GM21526 (cell line): ENCODE results near the gene SLC38A10.
"Not testable (repeated sequence)": the region's sequence is repeated elsewhere in the genome, so short reads cannot be mapped to it uniquely, and the experiment has no call there.

ENCODE experiments used
- ATAC-seq: cut with Tn5 transposase; IDR thresholded peaks from one replicate; pipeline ENCODE4 v1.9.1; 2021; ENCODE audit warnings: moderate library complexity; ENCODE audit not compliant: unreplicated experiment, low FRiP score

SLC38A10 gene

GRCh38 chr17:81232616-81233241, 62.4 kb downstream of the SLC38A10 start:
- no peak for ATAC-seq

GRCh38 chr17:81231766-81232581, 63.1 kb downstream of the SLC38A10 start:
- no peak for ATAC-seq

GRCh38 chr17:81231121-81231645, 63.9 kb downstream of the SLC38A10 start:
- ATAC-seq = no peak

GRCh38 chr17:81230043-81230820, 64.9 kb downstream of the SLC38A10 start:
- no peak for ATAC-seq

- no peak for ATAC-seq
Measured at GRCh38 chr17:81229666-81229920, 65.5 kb downstream of the SLC38A10 start.

- no peak for ATAC-seq
Measured at GRCh38 chr17:81228834-81229665, 66.1 kb downstream of the SLC38A10 start.

- no peak for ATAC-seq
Measured at GRCh38 chr17:81228420-81228819, 66.7 kb downstream of the SLC38A10 start.

GRCh38 chr17:81227630-81228029, 67.5 kb downstream of the SLC38A10 start:
- ATAC-seq = not testable (repeated sequence)

- no peak for ATAC-seq
Measured at GRCh38 chr17:81223762-81224130, 71.4 kb downstream of the SLC38A10 start.

- peak; percentile 89 for ATAC-seq
Measured at GRCh38 chr17:81222906-81223761, 72.0 kb downstream of the SLC38A10 start, which contains the start of gene CEP131. CEP131 (minus strand) TSS chr17:81222965; CDS start chr17:81220056, 2,909 bp downstream.

GRCh38 chr17:81222620-81222905, 72.5 kb downstream of the SLC38A10 start:
- ATAC-seq = peak; percentile 9

GRCh38 chr17:81221842-81222619, 73.1 kb downstream of the SLC38A10 start:
- ATAC-seq = no peak

GRCh38 chr17:81221371-81221841, 73.7 kb downstream of the SLC38A10 start:
- no peak for ATAC-seq

GRCh38 chr17:81219476-81220180, 75.5 kb downstream of the SLC38A10 start:
- ATAC-seq = no peak

GRCh38 chr17:81218991-81219390, 76.1 kb downstream of the SLC38A10 start:
- no peak for ATAC-seq

GRCh38 chr17:81218459-81218858, 76.6 kb downstream of the SLC38A10 start:
- ATAC-seq = no peak

GRCh38 chr17:81217491-81217890, 77.6 kb downstream of the SLC38A10 start:
- ATAC-seq = no peak

GRCh38 chr17:81213978-81214377, 81.1 kb downstream of the SLC38A10 start:
- ATAC-seq = no peak
